Activated T-helper 1 cell treated with Interleukin-2 at 50 U/mL for 16 hours (primary cell): ENCODE data around the gene MRLN.
"Not testable (repeated sequence)": the region's sequence is repeated elsewhere in the genome, so short reads cannot be mapped to it uniquely, and the experiment has no call there.

Source experiments
- DNase-seq: peaks from one replicate; pipeline ENCODE4 v3.0.0-alpha.2; 2020; ENCODE audit warnings: low read depth

Gene MRLN

DNA sequence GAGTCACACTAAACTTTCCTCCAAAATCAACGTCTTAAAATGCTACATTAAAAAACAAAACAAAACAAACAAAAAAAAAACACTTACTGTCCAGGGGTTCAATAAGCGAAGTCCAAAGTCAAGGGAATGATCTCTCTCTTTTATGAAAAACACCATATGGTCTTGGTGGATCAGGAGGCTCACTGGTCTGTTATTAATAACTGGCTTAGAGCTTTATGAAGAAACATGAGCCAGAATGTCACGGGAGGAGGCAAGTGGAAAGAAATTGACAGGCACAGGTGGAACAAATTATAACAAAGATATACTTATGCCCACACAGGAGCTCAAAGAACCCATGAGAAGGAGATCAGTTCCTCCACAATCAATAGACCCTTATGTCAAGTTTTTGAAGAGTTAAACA lies at the start of gene MRLN:
MRLN (minus strand) TSS at position 189 of the 400 bp plus-strand sequence.
- DNase-seq = no peak

DNA sequence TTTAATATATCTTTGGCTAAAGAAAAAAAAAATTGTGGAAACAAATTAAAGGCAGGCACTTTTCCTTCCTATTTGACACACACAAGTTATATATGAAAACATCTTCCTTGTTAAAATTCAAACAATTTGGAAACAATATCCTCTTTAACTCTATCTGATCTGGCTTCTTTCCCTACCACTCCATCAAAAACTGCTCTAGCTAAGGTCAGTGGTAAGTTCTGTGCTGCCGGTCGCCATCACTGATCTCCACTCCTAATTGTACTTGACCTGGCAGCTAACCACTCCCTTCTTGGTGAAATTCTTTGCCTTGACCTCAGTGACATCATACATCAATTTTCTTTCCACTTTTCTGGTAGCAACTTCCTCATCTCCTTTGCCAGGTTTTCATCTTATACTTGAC lies 47.9 kb upstream of the MRLN start:
- DNase-seq = no peak

DNA sequence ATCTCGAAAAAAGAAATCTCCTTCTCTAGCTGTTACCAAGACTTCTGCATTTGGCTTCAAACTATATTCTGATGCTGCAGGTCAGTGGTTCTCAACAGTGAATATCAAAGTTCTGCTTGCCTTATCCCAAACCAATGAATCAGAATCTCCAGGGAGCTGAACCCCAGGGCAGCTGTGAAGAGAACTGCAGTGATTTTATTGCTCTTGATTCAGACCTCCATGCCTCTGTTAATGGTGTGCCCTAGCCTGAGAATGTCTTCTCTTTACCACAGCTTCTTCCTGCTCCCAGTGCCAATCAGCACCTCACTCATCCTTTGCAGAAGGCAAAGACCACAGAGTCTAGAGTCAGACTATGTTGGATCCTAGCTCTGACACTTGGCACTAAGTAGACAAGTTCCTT lies 46.2 kb upstream of the MRLN start:
- no peak for DNase-seq

DNA sequence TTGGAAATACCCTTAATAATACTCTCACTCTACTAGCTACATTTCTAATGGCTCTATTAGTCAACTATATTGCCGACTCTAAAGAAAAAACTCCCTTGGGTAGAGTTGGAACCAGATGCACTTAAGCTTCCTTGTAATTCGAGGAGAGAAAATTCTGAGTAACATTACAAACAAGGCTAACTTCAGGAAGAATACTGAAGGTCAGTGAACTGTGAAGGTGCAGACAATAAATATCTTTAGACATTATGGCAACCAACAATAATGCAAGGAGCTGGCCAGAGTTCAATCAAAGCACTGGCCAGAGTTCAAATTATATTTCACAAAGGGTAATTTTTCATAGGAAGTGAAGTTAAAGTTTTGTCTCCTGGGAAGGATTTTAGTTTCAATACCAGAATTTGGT lies 40.7 kb upstream of the MRLN start:
- no peak for DNase-seq

DNA sequence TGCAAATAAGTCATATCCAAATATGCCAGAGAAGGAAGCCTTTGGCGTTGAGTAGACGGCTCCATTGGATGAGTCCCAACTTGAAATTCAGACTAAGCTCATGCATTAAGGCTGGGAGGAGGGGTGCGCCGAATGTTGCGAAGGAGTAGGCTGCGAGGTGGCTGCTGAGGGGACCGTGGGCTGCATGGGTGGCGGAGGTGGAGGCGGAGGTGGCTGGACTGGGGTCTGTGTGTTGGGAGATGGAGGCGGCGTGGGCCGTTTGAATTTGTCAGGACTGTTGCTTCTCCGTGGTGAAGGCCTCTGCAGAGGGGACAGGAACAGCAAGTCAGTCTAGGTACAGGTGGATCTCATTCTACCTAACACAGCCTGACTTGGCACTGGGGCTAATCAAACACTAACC lies 39.6 kb upstream of the MRLN start:
- DNase-seq = no peak

DNA sequence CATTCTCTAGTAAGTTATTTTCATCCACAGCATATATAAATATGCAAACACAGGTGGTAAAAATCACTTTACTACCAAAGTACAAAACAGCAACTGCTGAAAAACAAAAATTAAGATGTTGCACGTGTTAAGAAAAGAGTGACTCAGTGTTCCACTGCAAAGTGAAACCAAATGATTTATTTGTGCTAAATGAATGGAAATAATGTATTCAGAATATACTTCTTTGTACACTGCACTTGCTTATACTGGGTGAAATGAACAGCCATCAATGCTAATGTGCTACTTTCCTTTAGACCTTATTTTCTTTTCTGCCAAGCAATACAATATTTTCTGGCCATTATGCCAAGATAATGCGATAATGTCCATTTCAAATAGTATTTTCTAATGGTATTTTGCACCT lies 38.3 kb upstream of the MRLN start:
- no peak for DNase-seq

DNA sequence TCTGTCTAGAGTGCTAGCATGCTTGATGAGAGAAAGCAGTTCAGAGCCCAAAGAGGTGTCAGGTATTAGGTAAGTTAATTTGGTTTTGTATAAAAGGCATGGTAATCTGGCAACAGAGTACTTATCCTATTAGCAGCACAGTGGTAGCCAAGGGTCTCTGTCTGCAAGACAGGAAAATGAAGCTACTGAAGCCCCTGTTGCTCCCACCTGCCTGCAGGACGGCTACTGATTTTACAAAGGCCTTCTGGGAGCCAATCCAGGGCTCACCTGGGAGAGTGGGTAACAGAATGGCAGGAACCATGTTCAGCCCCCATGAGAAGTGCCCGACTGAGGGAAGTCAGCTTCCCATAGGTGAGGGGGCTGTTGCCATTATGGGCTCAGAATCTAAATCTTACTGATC lies 36.8 kb upstream of the MRLN start:
- DNase-seq = not testable (repeated sequence)

DNA sequence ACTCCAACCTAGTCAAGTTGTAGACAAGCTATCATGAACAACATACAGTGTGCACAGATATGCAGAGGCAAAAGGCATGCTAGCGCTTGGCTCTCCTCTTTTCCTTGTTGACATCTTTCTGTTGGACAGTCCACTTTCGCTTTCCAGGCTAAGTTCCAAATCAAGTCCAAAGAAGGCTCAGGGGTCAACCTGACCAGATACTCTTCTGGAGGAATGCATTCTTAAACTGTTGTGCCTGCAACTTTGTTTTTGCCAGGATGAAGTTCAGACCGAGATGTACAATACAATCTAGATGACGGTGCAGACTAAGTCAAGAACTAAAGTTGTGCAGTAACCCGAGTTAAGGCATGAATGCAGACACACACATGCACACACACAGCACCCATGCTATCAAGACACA lies 35.7 kb upstream of the MRLN start:
- DNase-seq = not testable (repeated sequence)

DNA sequence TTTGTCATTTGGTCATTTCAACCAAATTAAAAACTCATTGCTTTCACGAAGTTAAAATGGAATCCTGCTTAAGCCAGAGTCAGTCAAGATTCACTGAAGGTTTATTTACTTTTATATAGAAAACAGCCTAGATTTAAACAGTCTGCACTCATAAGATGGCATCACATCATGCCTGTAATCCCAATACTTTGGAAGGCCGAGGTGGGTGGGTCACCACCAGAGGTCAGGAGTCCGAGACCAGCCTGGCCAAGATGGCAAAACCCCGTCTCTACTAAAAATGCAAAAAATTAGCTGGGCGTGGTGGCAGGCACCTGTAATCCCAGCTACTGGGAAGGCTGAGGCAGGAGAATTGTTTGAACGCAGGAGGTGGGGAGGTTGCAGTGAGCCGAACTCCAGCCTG lies 33.8 kb upstream of the MRLN start:
- not testable (repeated sequence) for DNase-seq

DNA sequence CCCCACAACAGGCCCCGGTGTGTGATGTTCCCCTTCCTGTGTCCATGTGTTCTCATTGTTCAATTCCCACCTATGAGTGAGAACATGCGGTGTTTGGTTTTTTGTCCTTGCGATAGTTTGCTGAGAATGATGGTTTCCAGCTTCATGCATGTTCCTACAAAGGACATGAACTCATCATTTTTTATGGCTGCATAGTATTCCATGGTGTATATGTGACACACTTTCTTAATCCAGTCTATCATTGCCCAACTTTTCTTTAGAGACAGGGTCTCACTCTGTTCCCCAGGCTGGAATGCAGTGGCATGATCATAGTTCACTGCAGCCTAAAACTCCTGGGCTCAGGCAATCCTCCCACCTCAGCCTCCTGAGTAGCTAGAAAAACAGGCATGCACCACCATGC lies 32.2 kb upstream of the MRLN start:
- not testable (repeated sequence) for DNase-seq

DNA sequence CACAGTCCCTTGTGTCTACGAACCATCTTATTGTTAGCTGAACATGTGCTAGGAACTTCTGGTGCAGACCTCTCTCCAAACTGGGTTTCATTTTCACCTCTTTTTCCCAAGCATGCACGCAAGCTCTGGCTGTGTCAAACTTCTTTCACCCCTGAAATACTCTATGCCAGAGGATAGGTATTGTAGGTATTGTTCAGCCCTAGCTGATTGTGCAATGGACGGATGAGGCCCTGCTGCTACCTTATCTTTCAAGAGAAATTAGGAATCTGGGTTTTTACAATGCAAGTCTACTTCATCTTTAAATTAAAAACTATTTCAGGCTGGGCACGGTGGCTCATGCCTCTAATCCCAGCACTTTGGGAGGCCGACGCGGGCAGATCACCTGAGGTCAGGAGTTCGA lies 28.3 kb upstream of the MRLN start:
- DNase-seq = no peak

DNA sequence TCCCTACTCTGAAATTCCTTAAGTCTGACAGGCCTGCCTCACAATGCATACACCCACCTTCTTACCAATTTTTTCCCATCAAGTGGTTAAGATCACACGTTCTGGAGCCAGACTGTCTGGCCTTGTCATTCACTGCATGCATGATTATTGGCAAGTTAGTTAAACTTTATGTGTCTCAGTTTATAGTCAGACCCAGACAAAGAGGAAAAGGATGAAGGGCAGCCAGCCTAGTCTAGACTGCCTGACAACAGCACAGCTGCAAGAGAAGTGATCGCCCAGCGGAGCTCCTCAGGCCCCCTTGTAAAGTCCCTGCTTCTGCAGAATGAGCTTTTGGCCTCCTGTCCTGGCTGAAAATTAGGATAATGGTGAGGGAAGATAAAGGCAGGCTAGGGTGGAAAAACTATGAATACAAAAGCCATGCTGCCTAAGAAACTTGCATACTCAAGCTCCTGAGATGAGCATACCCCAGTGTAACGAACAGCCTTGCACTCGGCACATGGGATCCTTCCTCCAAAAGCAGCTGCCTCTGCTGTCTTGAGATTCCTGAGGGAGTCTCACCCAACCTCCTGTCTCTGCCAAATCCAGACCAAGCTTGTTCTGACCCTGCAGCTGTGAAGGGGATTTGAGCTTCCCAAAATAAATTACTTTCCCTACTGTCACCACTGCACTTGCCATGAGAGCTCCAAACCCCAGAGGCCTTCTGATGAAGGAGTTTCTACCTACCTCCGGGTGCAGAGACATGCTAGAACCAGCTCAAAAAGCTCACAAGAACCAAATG lies 26.7 kb upstream of the MRLN start:
- no peak for DNase-seq

DNA sequence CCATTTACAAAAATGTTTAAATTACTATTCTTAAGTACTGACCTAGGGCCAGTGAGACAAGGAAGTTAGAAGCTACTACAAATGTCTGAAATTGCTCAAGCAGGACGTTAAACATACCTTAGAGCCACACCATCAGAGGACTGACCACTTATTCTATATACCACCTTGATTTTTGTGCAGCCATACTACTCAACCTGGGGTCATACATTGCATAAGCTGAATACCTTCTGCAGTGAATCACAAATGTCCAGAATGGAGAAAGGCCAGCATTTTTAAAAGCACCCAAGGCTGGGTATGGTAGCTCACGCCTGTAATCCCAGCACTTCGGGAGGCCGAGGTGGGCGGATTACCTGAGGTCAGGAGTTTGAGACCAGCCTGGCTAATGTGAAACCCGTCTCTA lies 21.2 kb upstream of the MRLN start:
- DNase-seq = no peak

DNA sequence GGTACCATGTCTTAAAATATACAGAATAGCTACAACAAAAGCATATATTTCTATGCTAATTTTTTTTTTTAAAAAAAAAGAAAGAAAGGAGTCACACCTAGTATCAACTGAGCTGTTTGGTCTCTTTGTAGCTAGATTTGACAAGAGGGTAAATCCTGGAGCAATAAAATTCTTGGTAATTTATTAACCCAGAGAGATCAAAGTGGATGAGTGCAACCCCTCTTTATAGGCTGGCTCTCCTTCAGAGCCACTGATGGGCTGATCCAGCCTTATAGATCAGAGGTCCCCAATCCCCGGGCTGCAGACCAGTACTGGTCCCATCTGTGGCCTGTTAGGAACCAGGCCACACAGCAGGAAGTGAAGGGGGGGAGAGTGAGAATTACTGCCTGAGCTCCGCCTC lies 19.8 kb upstream of the MRLN start:
- DNase-seq = no peak

DNA sequence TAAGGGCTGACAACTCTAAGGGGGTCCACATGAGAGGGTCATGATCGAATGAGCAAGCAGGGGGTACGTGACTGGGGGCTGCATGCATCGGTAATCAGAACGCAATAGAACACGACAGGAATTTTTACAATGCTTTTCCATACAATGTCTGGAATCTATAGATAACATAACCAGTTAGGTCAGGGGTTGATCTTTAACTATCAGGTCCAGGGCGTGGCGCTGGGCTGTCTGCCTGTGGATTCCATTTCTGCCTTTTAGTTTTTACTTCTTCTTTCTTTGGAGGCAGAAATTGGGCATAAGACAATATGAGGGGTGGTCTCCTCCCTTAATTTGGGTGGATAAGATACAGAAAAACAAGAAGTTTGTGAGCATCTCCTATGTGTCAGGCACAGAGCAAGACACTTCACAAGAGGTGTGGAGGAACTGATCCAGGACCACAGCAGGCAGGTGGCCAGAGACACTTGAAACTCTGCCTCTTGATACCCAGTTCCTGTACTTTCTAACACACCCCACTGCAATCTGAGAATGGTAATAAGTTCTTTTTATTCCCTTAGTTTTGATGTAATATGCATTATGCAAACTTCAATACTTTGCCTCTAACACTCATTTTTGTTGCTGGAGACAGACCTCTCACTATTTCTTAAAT lies 18.0 kb upstream of the MRLN start:
- DNase-seq = no peak

DNA sequence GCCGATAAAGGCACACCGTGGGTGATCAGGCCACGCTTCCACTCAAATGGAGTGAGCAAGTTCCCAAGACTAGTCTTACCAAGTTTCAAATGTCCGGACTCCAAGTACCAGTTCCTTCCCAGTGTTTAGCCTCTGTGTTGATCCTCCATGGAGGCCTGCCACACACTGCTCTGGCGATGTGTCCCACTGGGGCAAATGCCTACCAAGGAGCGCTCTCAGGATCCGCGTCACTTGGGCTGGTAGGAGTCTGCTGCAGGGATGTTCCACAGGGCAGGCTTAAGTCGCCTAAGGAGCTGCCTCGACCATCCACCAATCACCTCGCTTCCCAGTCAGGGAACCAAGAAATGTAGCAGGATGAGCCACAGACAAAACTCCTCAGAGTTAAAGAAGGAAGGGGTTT lies 17.4 kb upstream of the MRLN start:
- no peak for DNase-seq

DNA sequence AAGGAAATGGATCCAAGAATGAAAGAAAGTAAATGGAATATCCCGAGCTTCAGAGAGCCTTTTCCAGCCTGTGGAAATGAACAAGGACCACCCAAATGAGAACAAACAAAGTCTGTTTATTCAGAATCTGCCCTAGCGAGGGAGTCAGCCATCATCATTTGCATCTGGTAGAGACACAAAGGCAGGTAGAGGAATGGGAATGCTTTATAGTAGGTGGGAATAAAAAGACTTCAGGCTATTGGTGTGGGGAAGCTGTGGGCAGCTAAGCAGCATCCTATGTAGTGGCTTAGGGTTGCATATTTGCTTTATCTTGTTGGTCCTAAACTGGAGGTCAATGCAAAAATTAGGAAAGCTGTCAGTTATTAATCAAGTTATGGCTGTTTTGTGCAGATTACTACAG lies 9.2 kb upstream of the MRLN start:
- DNase-seq = no peak

DNA sequence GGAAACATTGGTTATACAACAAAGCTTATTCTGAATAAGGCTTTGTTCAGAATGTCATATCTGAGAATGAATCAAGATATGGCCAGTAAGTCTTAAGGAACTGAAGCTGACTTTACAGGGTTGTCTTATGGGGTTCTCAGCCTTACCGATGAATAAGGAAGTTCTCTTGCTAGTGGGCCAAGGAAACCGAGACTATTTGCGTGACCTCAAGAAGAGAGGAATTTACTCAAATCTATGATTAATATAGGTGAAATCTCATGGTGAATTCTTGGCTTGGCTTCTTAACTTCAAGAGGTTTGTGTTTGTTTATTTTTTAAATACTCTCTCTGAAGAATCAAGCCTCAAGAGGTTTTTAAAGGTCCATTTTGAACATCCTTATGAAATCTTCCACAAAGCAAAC lies 4.7 kb upstream of the MRLN start:
- no peak for DNase-seq

DNA sequence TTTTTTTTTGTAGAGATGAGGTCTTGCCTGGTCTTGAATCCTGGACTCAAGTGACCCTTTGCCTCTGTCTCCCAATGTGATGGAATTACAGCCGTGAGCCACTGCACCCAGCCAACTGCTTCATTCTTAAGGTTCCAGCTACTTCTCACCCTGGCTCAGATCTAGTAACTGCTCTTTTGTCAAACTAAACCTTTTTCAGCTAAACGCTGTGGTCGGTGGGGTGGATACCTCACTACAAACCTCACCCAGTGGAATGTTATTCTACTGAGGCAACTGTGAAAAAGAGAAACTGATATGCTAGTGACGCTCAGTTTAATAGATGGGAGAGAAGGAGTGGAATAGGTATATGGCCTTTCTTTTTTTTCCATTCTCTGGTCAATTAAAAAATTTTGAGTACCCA lies 1.7 kb upstream of the MRLN start:
- no peak for DNase-seq

DNA sequence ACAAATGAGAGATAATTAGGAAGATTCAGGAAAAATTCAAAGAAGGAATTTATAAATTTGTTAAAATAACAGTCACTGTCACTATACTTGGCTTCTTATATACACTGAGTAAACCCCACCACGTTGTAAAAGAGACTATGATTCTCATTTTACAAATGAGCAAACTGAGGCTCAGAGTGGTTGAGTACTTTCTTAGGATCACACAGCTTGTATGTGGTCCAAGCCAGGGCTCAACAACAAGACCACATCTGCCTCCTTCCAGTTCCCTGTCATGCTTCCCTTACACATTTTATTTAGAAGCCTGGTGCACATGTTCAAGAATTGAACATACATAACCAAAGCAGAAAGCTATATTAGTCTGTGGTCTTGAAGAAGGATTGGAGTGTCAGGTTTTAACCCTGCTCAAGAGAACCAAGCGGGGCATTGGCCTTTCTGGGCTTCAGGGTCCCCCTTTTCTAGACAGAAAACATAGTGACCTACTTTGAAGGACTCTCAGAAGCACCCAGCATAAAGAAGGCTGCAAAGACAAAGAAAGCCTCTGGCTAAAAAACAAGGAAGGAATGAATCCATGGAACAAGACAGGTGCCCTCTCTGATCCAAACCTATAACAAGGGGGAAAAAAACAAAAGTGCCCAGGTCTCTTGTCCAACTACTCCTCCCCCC lies 846 bp downstream of the MRLN start:
- no peak for DNase-seq

DNA sequence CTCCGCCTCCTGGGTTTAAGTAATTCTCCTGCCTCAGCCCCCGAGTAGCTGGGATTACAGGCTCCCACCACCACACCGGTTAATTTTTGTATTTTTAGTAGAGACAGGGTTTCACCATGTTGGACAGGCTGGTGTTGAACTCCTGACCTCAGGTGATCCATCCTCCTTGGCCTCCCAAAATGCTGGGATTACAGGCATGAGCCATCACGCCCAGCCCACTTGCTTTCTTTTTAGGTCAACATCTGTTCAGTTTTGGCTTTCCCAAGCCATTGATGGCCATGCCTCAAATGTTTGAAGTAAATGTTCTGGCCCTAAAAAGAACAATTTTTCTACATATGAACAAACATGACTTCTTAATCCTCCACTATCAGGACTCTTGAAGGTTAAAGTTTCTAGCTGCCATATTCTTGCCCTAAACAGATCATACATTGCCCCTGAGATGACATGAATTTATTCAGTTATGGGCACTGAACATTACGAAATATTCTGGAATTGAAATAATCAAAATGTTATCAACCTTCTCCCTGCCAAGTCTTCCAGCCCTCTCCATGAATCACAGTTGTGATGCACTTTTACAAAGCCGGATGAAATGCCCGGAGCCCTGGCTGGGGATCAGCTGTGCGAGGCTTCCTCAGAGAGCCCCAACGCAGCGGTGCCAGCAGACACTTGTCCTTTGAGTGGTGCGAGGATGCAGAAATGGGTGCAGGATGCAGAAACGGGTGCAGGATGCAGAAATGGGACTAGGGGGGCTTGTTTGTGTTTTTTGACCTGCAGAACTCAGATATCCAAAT lies 2.9 kb downstream of the MRLN start:
- DNase-seq = no peak

DNA sequence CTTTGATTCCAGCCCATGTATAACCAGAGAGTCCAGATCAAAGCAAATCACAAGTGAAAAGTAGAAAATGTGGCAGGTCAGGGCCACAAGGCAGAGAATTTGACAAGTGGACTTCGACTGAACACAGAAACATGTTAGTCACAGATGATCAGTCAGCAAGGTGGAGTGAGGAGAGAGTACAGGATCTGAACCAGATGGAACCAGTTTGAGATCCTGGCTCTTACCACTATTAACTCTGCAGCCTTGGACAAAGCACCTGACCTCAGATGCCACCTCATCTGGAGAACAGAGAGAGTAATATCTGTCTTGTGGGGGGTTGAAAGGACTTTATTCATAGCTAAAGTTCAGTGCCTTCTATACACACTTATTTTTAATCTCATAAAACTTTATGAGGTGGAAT lies 4.4 kb downstream of the MRLN start:
- DNase-seq = no peak
